Measurements from ENCODE around the gene SARS2.
A peak's percentile ranks its signal among the peaks of the same experiment; 100 is the strongest.
"Not testable (repeated sequence)": the region's sequence is repeated elsewhere in the genome, so short reads cannot be mapped to it uniquely, and the experiment has no call there.

Gene SARS2

GRCh38 chr19:38873400-38873799, 57.2 kb downstream of the SARS2 start:
- DNase-seq, H3K9me3 Mint-ChIP-seq, H3K27me3 Mint-ChIP-seq, ATAC-seq, H3K4me3 Mint-ChIP-seq, H3K27ac Mint-ChIP-seq: not testable (repeated sequence)
- H3K4me1 Mint-ChIP-seq = peaks cover 57% of the 10 kb centered on the region

DNA sequence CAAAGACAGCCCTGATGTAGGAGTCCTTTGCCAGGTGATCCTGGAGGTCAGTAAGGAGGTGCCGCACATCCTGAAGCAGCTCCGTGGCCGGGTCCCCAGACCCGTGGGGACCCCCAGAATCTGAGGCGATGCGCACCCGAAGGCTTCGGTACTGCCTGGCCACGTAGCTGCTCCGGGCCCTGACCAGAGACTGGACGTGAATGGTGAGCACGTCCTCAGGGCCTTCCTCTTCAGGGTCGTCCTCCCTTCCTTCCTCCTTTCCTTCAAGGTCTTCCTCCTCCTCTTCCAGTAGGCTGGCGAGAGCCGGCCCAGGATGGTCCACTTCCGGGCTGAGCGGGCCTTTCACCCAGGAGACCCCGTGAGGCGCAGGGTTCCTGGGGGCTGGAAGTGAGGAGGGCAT, 60.0 kb downstream of the SARS2 start:
- peaks cover 54% of the 10 kb centered on the region for H3K4me1 Mint-ChIP-seq
- H3K9me3 Mint-ChIP-seq = no peaks in the 10 kb centered on the region
- ATAC-seq = no peak
- H3K27ac Mint-ChIP-seq = peak overlapping the region in 1 of 2 donors; percentile 91
- no peak for DNase-seq
- H3K4me3 Mint-ChIP-seq = peak overlapping the region; percentile 67 to 99
- H3K27me3 Mint-ChIP-seq = no peaks in the 10 kb centered on the region

DNA sequence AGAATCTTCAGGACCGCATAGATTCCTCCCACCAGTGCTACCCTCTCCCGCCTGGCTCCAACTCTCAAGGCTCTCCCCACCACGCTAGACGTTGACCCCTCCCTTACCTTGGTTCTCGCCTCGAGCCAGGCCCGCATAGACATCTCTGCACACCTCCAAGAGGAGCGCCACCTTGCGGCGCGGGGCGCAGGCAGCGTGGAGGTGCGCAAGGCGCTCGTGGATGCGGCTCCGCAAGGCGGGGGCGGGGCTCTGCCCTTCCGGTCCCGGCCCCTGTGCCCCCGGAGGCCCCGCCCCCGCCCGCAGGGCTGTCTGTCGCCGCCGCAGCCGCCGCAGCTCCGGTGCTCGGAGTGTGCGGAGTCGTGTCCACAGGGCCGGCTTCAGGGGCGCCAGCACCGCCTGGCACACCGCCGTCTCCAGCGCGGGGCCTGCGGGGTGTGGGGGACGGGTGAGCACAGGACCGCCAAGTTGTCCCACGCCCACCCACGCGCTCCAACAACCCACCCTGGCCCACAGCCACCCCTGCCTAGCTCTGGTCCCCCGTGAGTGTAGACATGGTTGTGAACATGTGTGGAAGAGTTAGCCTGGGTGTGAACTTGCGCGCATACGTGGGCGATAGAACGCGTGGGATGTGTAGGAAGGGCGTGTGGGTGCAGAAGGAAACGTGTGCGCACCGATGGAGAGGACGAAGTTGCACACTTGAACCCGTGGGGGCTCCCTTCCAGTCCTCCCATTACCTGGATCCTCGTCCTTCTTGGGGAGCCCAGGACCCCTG, 60.5 kb downstream of the SARS2 start:
- H3K4me1 Mint-ChIP-seq = peaks cover 60% of the 10 kb centered on the region
- H3K9me3 Mint-ChIP-seq = no peaks in the 10 kb centered on the region
- peak overlapping the region; percentile 91 for H3K27ac Mint-ChIP-seq
- peak overlapping the region; percentile 87 to 99 for H3K4me3 Mint-ChIP-seq
- peak; percentile 95 for DNase-seq
- peak; percentile 92 for ATAC-seq
- no peaks in the 10 kb centered on the region for H3K27me3 Mint-ChIP-seq

DNA sequence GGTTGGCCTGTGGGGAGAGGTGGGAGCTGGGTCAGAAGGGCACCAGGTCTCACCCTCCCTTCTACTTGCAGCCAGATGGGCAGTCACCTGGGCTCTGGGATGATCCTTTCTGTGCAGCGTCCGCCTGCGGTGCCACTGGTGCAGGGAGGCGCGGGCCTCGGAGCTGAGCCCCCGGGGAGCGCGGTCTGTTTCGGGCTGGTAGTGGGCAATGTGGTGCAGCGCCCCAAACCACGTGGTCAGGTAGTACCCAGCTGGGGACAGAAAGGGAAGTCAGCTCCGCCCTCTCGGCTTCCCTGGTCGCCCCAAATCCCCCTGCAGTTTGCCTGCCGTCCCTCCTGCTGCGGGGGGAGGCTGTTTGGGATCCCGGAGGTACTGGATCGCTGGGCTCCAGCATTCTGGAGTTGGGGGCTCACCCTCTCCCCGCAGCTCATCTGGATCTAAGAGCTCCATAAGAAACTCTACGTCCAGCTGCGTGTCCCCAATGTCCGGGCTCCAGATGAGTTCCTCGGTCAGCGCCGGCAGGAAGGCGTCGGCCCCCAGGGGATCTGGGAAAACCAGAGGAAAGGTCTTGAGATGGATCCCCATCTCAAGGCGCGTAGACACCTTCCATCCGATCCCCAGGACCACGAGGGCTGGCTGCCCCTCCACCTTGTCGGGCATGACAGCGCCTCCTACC, 61.3 kb downstream of the SARS2 start:
- peaks cover 67% of the 10 kb centered on the region for H3K4me1 Mint-ChIP-seq
- H3K27ac Mint-ChIP-seq = peak overlapping the region; percentile 90 to 91
- peak overlapping the region; percentile 87 to 99 for H3K4me3 Mint-ChIP-seq
- ATAC-seq = peak; percentile 44
- DNase-seq = peak in 1 of 2 donors; percentile 57
- no peaks in the 10 kb centered on the region for H3K27me3 Mint-ChIP-seq
- H3K9me3 Mint-ChIP-seq = peaks cover 6 to 7% of the 10 kb centered on the region in 2 donors

DNA sequence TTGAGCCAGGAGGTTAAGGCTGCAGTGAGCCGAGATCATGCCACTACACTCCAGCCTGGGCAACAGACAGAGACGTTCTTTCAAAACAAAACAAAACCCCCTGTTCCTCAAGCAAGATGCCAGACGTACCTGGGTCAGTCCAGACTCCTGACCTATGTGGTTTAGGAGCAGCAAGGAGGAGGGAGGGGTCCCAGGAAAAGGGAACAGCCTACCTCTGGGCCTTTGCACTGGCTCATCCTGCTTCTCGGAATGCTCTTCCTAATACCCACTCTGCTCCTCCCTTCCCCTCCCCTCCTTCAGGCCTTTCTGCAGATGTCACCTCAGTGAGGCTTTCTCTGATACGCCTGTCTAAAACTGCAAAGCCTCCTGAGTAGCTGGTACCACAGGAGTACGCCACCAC, 62.0 kb downstream of the SARS2 start:
- Mint-ChIP-seq H3K4me3 (peak overlapping the region; percentile 87 to 99), H3K4me1 (peaks cover 70% of the 10 kb centered on the region), H3K9me3 (peaks cover 7 to 8% of the 10 kb centered on the region in 2 donors), H3K27ac (peak overlapping the region; percentile 64 to 90), H3K27me3 (no peaks in the 10 kb centered on the region)
- ATAC-seq = no peak
- DNase-seq = no peak

DNA sequence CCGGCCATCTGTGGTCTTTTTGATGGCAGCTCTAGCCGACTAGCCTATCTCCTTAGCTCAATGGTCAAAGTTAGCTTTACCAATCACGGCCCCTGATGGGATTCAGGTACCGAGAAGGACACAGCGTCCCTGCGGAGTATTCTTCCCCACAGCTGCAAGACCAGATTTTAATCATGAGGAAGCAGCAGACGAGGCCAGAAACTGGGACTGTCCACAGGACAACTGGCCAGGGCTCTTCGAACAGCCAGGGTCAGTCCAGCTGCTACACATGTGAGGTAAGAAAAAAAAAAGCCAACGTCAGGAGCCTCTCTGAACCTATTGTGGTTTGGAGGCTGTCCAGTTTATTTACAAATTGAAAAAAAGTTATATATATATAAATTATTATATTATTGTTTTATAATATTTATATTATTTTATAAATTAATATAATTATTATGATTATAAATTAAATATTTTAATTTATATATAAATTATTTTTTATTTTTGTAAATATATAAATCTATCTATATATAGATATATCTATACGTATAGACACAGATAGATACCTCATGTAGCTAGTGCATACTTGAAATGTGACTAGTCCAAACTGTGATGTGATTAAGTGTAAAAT, 63.3 kb downstream of the SARS2 start:
- no peak overlapping the region for H3K27ac Mint-ChIP-seq
- no peak overlapping the region for H3K4me3 Mint-ChIP-seq
- H3K9me3 Mint-ChIP-seq = peaks cover 7 to 8% of the 10 kb centered on the region in 2 donors
- no peaks in the 10 kb centered on the region for H3K27me3 Mint-ChIP-seq
- no peak for ATAC-seq
- peaks cover 76% of the 10 kb centered on the region for H3K4me1 Mint-ChIP-seq
- DNase-seq = no peak
